MG63 (cell line): ENCODE data around the gene ACSM3. TPM values are rescaled to one million over a fixed set of nuclear protein-coding genes. Genes with fewer than 3 reads are reported as not detected.
A peak's percentile ranks its signal among the peaks of the same experiment; 100 is the strongest.
"Not testable (repeated sequence)": the region's sequence is repeated elsewhere in the genome, so short reads cannot be mapped to it uniquely, and the experiment has no call there.

ENCODE experiments used
- DNase-seq: peaks from one replicate; pipeline ENCODE4 v3.0.0-alpha.2; 2020
- H3K27me3 ChIP-seq: fragments of 250-450 bp; sonication (Bioruptor Pico); 2 replicates; pipeline ENCODE4 v1.5.1; 2020; ENCODE audit warnings: mild to moderate bottlenecking, moderate library complexity
- H3K36me3 ChIP-seq: fragments of 250-450 bp; sonication (Bioruptor Pico); 2 replicates; pipeline ENCODE4 v1.5.1; 2020; ENCODE audit warnings: mild to moderate bottlenecking, moderate library complexity
- H3K4me3 ChIP-seq: fragments of 250-450 bp; sonication (Bioruptor Pico); 2 replicates; pipeline ENCODE4 v1.5.1; 2020; ENCODE audit warnings: mild to moderate bottlenecking, moderate library complexity
- H3K9me3 ChIP-seq: fragments of 250-450 bp; sonication (Bioruptor Pico); 2 replicates; pipeline ENCODE4 v1.5.1; 2020; ENCODE audit warnings: mild to moderate bottlenecking, moderate library complexity
- total RNA-seq: library from RNA; depleted of rRNA; stranded (reverse); fragments of >200 nt; shearing (Covaris generic); gene quantifications from 2 replicates; pipeline ENCODE4 v1.2.3, GENCODE V29; 2014; ENCODE audit warnings: low replicate concordance

ACSM3 gene
- total RNA-seq, 1 experiment from 2014 or later, result 0.23 TPM

DNA sequence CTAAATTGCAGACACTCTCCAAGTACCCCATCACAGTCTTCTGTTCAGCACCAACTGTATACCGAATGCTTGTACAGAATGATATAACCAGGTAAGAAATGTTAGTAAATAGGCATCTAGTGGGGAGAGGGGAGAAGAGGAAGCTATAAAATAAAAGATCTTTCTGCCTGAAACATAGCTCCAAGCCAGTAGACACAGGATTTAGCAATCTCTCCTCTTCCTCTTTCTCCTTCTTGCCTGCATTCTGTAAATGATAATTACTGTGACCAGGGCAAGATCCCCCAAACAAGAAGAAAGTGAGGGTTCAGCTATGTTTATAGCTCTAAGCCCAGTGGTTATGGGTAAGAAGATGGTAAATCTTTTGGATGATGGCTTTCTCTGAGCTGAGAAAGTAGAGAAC lies 17.9 kb downstream of the ACSM3 start:
- DNase-seq, result no peak
- Histone ChIP-seq H3K27me3 (no peaks in the 10 kb centered on the region; the same call in none of the 2 replicates), H3K9me3 (no peaks in the 10 kb centered on the region), H3K4me3 (no peak overlapping the region), H3K36me3 (no peaks in the 10 kb centered on the region)

DNA sequence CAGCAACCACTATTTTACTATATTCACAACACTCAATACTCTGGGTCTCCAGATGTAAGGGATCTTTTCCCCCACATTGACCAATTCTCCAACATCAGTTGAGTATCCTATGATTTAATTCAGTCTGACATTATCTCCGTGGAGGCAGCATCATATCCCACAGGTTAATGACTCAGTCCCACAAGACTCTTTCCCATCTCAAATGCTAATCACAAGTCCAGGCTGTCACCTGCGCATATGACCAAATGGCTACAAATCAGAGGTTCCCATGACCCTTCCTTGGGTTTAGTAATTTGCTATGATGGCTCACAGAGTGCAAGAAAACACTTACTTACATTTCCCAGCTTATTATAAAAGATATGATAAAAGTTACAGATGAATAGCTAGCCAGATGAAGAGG lies 18.7 kb downstream of the ACSM3 start:
- no peak for DNase-seq
- Histone ChIP-seq H3K4me3 (no peak overlapping the region), H3K9me3 (no peaks in the 10 kb centered on the region), H3K27me3 (no peaks in the 10 kb centered on the region; the same call in none of the 2 replicates), H3K36me3 (no peaks in the 10 kb centered on the region)

DNA sequence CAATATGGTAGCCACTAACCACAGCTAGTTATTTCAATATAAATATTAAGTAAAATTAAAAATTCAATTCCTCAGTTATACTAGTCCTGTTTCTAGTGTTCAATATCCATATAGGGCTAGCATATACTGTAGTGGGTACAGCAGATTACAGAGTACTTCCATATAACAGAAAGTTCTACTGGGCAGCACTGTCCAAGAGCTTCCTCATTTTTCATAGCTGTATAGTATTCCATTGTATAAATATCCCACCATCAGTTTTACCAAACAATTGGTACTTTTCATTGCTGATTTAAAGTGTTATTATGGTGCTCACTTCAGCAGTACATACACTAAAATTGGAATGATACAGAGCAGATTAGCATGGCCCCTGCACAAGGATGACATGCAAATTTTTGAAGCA lies 20.4 kb downstream of the ACSM3 start:
- no peak for DNase-seq
- no peaks in the 10 kb centered on the region for H3K36me3 ChIP-seq
- no peak overlapping the region for H3K4me3 ChIP-seq
- H3K9me3 ChIP-seq, result no peaks in the 10 kb centered on the region
- H3K27me3 ChIP-seq, result no peaks in the 10 kb centered on the region; the same call in none of the 2 replicates

DNA sequence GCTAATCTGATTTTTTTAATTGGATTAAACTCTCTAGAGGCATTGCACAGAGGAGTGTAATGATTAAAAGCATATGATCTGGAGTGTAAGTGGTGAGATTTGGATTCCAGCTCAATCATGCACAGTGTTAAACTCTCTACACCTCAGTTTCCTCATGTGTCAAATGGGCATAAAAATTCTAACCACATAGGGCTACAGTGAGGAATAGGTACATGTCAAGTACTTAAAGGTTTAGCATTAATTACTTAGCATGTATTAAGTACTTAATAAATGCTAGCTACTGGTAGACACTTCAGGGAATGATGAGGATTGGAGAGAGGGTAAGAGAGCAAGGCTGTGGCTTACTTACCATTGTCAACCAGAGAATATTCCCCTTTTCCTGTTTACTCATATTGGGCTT lies 25.3 kb downstream of the ACSM3 start:
- Histone ChIP-seq H3K9me3 (no peaks in the 10 kb centered on the region), H3K27me3 (no peaks in the 10 kb centered on the region), H3K4me3 (no peak overlapping the region), H3K36me3 (no peaks in the 10 kb centered on the region)
- no peak for DNase-seq

DNA sequence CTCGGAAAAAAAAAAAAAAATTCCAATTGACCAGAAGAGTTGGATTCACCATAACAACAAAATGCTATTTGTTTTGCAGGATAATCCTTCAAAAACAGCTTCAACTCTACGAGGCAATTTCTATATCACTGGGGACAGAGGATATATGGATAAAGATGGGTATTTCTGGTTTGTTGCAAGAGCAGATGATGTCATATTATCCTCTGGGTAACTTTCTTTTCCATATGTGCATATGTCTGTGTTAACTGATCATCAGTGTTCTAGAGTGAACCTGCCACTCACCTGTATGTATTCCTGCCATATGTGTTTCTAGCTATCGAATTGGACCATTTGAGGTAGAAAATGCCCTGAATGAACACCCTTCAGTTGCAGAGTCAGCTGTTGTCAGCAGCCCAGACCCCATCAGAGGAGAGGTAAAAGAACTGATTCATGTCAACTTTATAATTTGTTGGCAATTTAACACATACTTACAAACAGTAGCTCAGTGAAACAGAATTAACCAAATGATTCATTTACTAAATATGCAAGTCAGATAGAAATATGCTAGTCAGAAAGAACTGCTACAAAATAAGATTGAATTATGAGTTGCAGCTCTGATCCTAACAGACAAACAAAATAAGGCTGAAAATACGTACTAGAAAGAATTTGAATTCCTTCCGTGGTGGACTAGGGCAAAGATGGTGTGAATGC lies 28.3 kb downstream of the ACSM3 start:
- Histone ChIP-seq H3K4me3 (no peak overlapping the region), H3K36me3 (peaks cover 6% of the 10 kb centered on the region), H3K27me3 (no peaks in the 10 kb centered on the region), H3K9me3 (no peaks in the 10 kb centered on the region)
- DNase-seq, result peak; percentile 23

DNA sequence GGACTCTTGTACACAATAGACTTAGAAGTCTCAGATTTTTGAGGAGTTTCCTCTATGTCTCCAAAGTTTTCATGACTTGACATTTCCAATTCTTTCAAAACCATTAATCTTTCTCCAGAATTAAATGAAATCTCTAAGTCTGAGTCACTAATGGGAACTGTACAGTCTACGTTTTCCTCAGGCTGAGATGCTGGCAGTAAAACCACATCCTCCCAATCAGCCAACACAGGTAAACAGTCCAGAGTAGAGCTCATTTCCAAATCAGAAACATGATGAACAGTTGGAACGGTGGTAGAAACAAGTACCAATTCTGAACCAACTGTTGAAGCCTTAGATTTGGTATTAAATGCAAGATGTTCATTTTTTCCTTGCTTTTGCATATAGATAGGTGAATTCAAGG lies 34.5 kb downstream of the ACSM3 start:
- Histone ChIP-seq H3K9me3 (no peaks in the 10 kb centered on the region), H3K27me3 (no peaks in the 10 kb centered on the region), H3K4me3 (no peak overlapping the region), H3K36me3 (peaks cover 39% of the 10 kb centered on the region)
- no peak for DNase-seq

DNA sequence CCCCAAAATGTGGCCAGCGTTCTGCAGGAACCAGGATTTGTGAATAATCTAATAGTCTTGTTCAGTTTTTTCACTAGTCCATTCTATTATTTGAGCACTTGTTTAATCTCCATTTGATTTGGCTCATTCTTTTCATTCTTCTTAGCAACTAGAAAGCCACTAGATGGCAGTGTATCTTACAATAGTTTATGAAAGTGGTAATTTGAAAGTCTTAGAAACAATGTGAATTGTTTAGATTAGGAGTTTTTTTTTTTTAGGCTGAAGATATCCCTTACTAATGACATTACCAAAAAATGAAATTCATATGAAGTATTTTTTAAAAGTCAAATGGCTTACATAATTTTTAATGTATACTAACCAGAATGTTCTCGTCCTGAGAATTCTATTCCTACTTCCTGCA lies 35.8 kb downstream of the ACSM3 start:
- no peaks in the 10 kb centered on the region for H3K27me3 ChIP-seq
- H3K4me3 ChIP-seq, result no peak overlapping the region

DNA sequence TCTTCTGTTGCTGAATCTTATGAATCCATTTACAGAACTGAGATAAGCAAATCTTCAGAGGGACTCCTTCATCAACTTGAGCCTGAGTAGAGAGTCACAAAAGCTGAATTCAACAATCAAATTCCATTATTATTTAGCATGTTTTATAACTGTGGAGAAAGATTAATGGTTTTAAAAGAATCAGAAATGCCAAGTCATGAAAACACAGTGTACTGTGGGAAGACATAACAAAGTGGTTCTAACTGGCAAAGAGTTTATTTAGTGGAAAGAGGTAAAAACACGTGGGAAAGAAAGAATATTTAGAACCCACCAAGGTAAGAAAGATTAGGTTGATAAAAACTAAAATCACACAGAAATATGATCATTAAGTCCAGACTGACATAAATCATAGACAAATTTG lies 37.5 kb downstream of the ACSM3 start:
- DNase-seq, result no peak
- Histone ChIP-seq H3K27me3 (no peaks in the 10 kb centered on the region), H3K9me3 (no peaks in the 10 kb centered on the region)

More for the DNA sequence above, 35.8 kb downstream of the ACSM3 start:
- H3K36me3 ChIP-seq, result peaks cover 39% of the 10 kb centered on the region
- DNase-seq, result no peak
- no peaks in the 10 kb centered on the region for H3K9me3 ChIP-seq

DNA sequence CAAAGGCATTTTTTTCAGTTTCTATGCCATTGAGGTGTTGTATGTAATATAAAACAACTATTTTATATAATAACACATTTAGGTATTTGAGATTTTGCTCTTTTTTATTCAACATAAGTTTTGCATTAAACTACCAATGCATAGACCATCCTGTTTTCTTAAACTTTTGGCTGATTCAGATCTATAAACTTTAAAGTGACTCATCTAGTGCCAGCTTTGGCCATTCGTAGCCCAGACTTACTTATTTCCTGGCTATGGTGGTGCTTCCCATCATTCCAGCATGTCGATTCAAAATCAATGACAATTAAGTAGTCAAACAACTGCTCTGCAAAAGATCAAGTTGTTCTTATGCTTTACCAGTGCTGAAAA lies 39.4 kb downstream of the ACSM3 start:
- no peaks in the 10 kb centered on the region for H3K27me3 ChIP-seq
- peaks cover 27% of the 10 kb centered on the region for H3K36me3 ChIP-seq
- no peaks in the 10 kb centered on the region for H3K9me3 ChIP-seq
- no peak overlapping the region for H3K4me3 ChIP-seq
- DNase-seq, result peak; percentile 10

More for the DNA sequence above, 37.5 kb downstream of the ACSM3 start:
- Histone ChIP-seq H3K4me3 (no peak overlapping the region), H3K36me3 (peaks cover 39% of the 10 kb centered on the region)

DNA sequence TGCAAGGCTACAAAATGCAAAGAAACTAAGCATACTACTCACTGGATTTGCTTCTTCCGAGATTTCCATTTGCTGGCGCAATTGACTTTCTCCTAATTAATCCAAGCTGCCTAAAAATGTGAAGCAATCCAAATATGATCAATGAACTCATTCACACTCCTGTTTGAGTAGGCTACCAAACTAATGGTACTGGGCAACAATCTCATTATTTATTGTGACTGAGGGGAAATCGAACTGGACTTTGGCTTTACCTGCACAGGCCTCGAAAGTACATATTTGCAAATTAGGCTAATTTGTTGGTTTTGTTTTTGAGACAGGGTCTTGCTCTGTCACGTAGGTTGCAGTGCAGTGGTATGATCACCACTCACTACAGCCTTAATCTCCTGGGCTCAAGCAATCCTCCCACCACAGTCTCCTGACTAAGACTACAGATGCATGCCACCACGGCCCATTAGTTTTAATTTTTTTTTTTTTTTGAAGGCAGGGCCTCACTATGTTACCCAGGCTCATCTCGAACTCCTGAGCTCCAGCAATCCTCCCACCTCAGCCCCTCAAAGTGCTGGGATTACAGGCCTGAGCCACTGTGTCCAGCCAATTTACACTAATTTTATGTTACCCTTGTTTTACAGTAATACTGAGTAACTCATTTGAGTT lies 39.9 kb downstream of the ACSM3 start:
- H3K27me3 ChIP-seq, result no peaks in the 10 kb centered on the region
- no peak for DNase-seq
- no peak overlapping the region for H3K4me3 ChIP-seq
- H3K9me3 ChIP-seq, result no peaks in the 10 kb centered on the region
- peaks cover 21% of the 10 kb centered on the region for H3K36me3 ChIP-seq

DNA sequence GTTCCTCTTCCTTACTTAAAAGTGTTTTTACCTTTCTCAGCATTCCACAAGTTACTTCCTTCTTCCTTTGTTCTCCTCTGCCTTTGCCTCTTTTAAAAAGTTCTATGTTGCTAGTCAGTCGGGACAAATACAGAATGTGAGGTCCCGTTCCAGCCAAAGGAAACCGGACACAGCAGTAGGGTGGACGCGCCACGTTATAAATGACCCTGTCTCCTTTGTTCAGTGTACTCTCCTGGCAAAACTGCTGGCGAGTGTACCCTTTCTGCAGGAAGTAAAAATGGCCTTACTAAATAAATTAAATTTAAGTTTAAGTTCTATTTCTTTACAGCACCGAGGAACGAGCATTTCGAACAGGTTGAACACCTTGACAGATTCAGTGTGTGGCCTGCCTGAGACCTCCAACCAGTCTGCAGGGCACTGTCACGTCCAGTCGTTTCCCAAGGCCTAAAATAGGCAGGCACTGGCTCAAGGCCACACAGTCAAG lies 41.9 kb downstream of the ACSM3 start:
- not testable (repeated sequence) for H3K9me3 ChIP-seq

DNA sequence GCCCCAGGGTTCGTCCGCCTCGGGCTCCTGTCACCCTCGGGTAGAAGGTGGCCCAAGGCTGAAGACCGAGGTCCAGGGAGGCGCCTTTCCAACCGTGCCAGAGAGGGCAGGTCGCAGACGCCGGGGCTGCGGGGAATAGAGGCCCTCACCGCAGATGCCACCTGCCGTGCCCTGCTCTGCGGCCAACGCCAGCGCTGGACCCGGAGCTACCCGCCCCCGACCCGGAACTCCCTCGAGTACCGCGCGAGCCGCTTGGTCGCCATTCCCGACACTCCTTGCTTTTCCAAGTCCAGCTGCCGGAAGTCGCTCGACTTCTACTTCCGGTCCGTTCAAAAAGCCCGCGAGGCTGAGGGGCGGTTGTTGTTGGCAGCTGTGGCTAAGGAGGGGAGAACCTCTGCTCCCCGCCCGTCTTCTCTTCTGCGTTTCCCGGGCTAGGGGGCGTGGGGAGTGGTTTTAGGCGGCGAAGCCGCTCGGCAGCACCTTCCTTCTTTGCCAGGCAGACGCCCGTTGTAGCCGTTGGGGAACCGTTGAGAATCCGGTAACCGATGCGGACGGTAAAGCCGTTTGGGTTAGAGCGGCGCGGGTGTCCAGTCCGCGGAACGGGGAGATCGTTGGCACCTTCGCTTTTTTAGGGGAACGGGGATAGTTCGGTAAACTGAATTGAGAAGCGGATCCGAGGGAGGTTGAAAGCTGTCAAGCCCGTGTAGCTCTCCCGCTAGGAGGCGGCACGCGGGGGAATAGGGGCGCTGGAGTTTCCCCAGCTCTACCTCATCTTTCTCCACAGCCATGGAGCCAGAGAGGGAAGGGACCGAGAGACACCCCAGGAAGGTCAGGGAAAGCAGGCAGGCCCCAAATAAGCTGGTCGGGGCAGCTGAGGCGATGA lies 42.6 kb downstream of the ACSM3 start, which contains the start of the genes ERI2 and REXO5:
ERI2 (minus strand) TSS at position 305 of the 883 bp plus-strand sequence; CDS start at position 263, 42 bp downstream.
REXO5 (plus strand) TSS at position 360 of the 883 bp plus-strand sequence; CDS start at position 787, 427 bp downstream.
- H3K9me3 ChIP-seq, result no peaks in the 10 kb centered on the region
- peak within 1 kb of the TSS; percentile 77 for H3K4me3 ChIP-seq
- H3K36me3 ChIP-seq, result peaks cover 15% of the 10 kb centered on the region
- DNase-seq, result peak; percentile 97
- no peaks in the 10 kb centered on the region for H3K27me3 ChIP-seq

More for the DNA sequence above, 41.9 kb downstream of the ACSM3 start:
- Histone ChIP-seq H3K4me3 (peak overlapping the region; percentile 77), H3K36me3 (peaks cover 19% of the 10 kb centered on the region)
- DNase-seq, H3K27me3 ChIP-seq: not testable (repeated sequence)

DNA sequence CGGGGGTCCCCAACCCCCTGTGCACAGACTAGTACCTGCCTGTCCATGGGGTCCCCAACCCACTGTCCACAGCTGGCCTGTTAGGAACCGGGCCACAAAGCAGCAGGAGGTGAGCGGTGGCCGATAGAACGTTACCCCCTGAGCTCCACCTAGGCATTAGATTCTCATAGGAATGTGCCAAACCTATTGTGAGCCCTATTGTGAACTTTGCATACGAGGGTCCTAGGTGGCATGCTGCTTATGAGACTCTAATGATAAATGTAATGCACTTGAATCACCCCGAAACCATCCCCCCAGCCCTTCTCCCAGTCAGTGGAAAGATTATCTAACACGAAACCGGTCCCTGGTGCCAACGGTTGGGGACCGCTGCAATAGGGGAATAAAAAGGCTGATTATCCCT lies 44.0 kb downstream of the ACSM3 start:
- no peak for DNase-seq
- no peaks in the 10 kb centered on the region for H3K9me3 ChIP-seq
- H3K27me3 ChIP-seq, result no peaks in the 10 kb centered on the region
- H3K4me3 ChIP-seq, result peak overlapping the region; percentile 77
- H3K36me3 ChIP-seq, result peaks cover 7% of the 10 kb centered on the region

DNA sequence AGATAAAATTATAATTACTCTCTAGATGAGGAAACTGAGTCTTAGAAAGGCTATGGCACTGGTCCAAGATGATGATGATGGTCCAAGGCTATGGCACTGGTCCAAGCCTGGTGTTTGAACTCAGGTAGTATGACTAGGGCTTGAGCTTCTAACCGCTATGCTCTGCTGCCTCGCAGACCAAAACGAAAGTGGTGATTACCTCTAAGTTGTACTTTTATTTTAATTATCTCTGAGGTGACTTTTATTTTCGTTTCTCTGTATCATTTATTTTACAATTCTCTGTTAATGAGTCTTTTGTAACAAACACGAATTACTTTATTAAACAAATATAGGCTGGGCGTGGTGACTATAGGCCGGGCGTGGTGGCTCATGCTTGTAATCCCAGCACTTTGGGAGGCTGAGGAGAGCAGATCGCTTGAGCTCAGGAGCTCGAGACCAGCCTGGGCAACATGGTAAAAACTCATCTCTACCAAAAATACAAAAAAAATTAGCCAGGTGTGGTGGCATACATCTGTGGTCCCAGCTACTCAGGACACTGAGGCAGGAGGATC lies 48.1 kb downstream of the ACSM3 start:
- H3K36me3 ChIP-seq, result peaks cover 21% of the 10 kb centered on the region
- no peak overlapping the region for H3K4me3 ChIP-seq
- no peak for DNase-seq
- no peaks in the 10 kb centered on the region for H3K9me3 ChIP-seq
- H3K27me3 ChIP-seq, result no peaks in the 10 kb centered on the region

DNA sequence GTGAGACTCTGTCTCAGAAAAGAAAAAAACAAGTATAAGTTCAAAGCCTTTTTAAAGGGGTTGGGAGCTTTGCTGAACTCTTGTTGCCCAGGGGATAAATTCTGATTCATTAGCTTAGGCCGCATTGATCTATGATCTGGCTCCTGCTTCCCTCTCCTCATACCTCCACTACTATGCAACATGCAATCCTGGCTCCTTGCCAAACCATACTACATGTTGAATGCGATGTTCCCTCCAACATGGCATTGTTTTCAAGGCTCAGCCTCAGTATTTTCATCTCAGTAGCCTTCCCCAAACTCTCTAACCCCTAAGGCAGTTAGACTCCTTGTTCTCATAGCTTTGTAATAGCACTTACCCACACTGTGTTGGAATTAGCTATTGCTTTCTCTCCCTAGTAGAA lies 48.7 kb downstream of the ACSM3 start:
- no peaks in the 10 kb centered on the region for H3K27me3 ChIP-seq
- no peak overlapping the region for H3K4me3 ChIP-seq
- peaks cover 22% of the 10 kb centered on the region for H3K36me3 ChIP-seq
- no peak for DNase-seq
- no peaks in the 10 kb centered on the region for H3K9me3 ChIP-seq

DNA sequence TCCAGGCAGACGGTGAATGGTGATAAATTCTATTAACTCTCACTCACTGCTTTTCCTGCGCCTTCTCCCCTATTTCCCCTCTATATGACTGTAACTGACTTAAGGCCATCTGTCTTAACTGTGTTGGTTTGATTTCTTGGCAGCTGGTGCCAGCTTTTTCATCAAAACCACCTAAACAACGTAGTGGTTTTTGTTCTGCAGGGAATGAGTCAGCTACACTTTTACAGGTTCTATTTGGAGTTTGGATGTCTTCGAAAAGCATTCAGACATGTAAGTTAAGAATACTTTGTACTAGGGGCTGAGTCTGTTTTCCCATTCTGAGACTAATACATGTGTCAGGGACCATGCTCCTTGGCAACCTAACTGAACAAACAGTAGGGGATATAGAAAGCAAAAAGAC lies 51.0 kb downstream of the ACSM3 start:
- Histone ChIP-seq H3K9me3 (no peaks in the 10 kb centered on the region), H3K4me3 (no peak overlapping the region), H3K27me3 (no peaks in the 10 kb centered on the region), H3K36me3 (peaks cover 33% of the 10 kb centered on the region)
- DNase-seq, result no peak
